Esophagus squamous epithelium (tissue), 4 donors: ENCODE data around the gene SRGAP2C.
"Not testable (repeated sequence)": the region's sequence is repeated elsewhere in the genome, so short reads cannot be mapped to it uniquely, and the experiment has no call there.

Experiments used
- POLR2A ChIP-seq, 4 donors: fragments of 450-650 bp; IDR thresholded peaks; one replicate each; pipeline ENCODE4 v1.6.1; 2017; ENCODE audit warnings: antibody characterized with exemption in 4 of 4, mild to moderate bottlenecking in 4 of 4, moderate library complexity in 3 of 4
- TF ChIP-seq, protein P1 (sequence below), 6 experiments: fragments of 450-650 bp in 4 of 6; fragments of 200-600 bp in 2 of 6; sonication (generic) in 2 of 6; IDR thresholded peaks; one replicate each; pipeline ENCODE4 v1.5.1; 2016 to 2019; ENCODE audit warnings: antibody characterized with exemption in 6 of 6, mild to moderate bottlenecking in 4 of 6, moderate library complexity in 4 of 6

DNA sequence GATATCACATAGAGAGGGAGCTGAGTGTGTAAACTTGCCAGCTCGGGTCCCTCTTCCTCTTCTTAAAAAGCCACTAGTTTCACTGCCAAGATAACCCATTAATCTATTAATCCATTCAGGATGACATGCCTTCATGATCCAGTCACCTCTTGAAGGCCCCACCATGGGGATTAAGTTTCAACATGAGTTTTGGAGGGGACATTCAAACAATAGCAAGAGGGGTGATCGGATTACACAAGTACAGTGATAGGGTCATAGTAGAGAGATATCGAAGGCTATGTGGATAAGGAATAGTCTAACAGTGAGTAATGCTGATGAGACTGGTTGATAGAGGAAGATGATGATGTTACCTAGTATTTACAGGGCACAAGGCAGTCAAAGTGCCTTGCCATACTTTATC lies 18.2 kb downstream of the SRGAP2C start:
- not testable (repeated sequence) for TF ChIP-seq POLR2A (IDR thresholded peaks at IDR 0.05)
- TF ChIP-seq, protein P1, sequence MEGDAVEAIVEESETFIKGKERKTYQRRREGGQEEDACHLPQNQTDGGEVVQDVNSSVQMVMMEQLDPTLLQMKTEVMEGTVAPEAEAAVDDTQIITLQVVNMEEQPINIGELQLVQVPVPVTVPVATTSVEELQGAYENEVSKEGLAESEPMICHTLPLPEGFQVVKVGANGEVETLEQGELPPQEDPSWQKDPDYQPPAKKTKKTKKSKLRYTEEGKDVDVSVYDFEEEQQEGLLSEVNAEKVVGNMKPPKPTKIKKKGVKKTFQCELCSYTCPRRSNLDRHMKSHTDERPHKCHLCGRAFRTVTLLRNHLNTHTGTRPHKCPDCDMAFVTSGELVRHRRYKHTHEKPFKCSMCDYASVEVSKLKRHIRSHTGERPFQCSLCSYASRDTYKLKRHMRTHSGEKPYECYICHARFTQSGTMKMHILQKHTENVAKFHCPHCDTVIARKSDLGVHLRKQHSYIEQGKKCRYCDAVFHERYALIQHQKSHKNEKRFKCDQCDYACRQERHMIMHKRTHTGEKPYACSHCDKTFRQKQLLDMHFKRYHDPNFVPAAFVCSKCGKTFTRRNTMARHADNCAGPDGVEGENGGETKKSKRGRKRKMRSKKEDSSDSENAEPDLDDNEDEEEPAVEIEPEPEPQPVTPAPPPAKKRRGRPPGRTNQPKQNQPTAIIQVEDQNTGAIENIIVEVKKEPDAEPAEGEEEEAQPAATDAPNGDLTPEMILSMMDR (IDR thresholded peaks at IDR 0.05) = not testable (repeated sequence)
